Stimulated activated naive CD8-positive, alpha-beta T cell treated with anti-CD3 and anti-CD28 coated beads, Interleukin-15, Interleukin-2, amounts not matched to agents 100 U/mL and 50 U/mL, for 24 hours (primary cell): ENCODE data around the gene OAS1.

Experiments
- ATAC-seq: fragments of 150-1000 bp; cut with Tn5 transposase; one replicate; pipeline ENCODE4 v1.10.0; 2021
- DNase-seq: peaks from one replicate; pipeline ENCODE4 v3.0.0; 2021

OAS1 gene

DNA sequence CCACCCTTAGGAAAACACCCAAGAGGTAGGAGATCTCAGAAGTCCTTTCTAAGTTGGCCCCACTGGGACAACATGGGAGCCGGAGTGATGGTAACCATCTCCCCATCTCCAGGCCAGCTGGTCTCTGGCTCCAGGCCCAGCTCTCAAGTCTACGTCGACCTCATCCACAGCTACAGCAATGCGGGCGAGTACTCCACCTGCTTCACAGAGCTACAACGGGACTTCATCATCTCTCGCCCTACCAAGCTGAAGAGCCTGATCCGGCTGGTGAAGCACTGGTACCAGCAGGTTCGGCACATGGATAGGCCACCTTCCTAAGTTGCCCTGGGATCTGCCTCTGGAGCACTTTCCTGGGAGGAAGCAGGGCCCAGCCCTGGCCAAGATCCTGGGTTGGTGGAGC lies 60.5 kb downstream of the OAS1 start:
- ATAC-seq (no peak), DNase-seq (no peak)

DNA sequence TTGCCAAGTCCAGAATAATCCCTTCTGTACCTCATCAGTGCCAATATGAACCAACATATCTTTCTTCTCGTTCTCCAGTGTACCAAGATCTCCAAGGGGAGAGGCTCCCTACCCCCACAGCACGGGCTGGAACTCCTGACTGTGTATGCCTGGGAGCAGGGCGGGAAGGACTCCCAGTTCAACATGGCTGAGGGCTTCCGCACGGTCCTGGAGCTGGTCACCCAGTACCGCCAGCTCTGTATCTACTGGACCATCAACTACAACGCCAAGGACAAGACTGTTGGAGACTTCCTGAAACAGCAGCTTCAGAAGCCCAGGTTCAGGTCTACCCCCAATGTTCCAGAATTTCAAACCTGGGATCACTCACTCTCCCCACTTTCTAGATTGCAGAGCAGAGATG lies 61.1 kb downstream of the OAS1 start:
- DNase-seq (no peak), ATAC-seq (no peak)
